Putamen (tissue), 1 donor: ENCODE measurements around the gene C6orf141.
A peak's percentile ranks its signal among the peaks of the same experiment; 100 is the strongest.

Experiments used
- DNase-seq: peaks from one replicate; pipeline ENCODE4 v3.0.0-alpha.2; 2016; ENCODE audit warnings: low spot score

Gene C6orf141

DNA sequence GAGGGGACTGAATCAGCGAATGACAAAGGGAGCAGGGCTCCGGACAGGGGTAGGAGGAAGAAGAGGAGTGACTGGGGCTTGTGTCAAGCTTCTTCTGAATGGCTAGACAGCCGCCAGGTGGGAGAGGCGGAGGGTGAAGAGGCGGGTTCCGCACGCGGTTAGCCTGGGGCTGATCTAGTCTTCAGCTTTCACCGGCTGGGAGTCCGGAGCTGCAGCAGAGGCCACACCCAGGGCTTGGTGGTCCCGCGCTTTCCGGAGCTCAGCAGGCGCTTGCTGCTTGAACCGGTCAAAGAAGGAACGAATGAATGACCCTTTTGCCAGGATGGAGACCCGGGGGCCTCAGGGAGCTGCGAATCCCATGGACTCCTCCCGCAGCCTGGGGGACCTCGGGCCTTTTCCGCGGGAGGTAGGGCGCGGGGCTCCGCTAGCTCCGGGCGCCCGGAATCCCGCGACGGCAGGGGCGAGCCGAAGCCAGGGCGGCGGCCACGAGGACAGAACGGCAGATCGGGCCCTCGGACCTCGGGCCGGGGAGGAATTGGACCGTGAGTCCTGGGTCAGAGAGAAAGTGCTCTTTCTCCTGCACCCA, at the start of gene C6orf141:
Gene C6orf141, plus strand, starts transcription at position 177 of the 586 bp plus-strand sequence. Its CDS starts 125 bp downstream, at position 302.
- DNase-seq = peak; percentile 34

DNA sequence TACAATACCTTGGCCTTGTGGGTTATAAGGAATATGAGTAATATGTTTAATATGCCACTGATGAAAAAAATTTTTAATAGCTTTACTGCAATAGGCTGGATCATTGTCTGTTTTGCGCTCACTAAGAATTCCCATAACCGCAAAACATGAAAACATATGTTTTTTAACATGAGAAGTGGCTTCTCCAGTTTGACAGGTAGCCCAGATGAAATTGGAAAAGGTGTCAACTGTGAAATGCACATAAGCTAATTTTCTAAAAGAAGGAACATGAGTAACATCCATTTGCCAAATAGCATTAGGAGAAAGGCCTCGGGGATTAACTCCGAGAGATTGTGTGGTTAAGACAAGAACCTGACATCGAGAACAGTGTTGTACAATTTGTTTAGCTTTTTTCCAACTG, 45.8 kb upstream of the C6orf141 start:
- DNase-seq = no peak

DNA sequence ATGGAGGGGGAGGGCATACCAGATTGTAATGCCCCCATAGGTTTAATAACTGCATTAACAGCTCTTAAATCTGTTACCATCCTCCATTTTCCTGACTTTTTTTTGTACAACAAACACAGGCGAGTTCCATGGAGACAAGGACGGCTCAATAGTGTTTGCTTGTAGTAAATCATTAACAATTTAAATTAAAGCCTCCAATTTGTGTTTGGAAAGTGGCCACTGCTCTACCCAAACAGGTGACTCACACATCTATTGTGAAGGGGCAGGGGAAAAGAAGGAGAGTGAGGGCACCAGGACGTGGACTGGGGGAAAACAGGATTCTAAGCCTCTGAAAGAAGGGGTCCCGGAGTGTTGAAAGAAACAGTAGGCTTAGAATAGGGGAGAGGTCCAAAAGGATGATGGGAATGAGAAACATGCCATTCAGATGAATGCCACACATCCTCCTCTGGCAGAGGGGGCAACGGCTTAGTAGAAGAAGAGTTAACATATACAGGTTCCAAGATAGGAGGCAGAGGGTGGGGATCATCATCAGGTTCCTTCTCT, 43.8 kb upstream of the C6orf141 start:
- no peak for DNase-seq

DNA sequence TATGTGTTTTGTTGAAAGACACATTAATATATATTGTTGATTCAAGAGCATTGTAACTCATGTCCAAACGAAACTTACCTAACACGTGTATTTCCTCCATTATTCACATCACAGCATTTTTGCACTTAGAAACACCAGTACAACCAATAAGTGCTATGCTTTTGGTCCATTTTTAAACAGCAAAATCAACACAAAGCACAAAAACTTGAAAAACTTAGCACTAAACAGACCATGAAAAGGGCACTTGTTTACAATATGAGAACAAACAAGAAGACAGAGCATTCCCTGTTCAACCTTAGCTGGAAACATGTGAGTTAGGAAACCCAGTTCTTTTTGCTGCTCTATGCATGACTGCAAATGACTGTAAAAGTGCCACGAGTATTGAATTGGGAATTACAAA, 41.1 kb upstream of the C6orf141 start:
- no peak for DNase-seq

DNA sequence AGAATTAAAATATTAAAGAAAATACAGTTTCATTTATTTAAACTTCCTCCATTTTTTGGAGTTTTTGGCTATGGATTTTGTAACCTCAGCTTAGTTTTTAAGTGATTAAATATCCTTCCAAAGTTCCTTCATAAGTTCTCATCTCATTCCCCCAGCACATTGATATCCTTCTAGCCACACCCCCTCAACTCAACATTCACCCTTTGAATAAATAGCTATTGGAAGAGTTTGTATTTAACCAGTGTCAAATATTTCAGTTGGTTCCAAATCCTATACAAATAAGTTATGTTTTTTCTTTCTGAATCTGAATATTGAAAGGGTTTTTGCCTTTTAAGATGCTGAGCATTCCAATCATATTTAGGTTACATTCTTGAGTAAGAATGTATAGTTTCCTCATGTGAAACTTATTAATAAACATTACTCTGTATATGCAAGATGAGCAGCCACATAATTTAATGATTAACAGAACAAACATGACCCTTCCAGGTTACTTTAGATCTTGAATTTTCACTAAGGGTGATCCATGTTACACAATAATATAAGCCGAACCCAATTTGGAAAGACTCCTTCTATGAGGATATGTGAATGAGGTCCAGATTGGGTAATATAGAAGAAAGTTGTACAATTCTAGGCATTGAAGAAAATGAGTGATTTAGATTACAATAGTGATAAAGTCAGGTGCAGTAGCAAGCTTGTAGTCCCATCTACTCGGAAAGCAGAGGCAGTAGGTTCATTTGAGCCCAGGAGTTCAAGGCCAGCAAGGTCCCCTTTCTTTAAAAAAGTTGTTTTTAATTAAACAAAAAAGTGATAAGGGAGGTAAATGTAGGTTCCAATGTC, 37.1 kb upstream of the C6orf141 start:
- no peak for DNase-seq

DNA sequence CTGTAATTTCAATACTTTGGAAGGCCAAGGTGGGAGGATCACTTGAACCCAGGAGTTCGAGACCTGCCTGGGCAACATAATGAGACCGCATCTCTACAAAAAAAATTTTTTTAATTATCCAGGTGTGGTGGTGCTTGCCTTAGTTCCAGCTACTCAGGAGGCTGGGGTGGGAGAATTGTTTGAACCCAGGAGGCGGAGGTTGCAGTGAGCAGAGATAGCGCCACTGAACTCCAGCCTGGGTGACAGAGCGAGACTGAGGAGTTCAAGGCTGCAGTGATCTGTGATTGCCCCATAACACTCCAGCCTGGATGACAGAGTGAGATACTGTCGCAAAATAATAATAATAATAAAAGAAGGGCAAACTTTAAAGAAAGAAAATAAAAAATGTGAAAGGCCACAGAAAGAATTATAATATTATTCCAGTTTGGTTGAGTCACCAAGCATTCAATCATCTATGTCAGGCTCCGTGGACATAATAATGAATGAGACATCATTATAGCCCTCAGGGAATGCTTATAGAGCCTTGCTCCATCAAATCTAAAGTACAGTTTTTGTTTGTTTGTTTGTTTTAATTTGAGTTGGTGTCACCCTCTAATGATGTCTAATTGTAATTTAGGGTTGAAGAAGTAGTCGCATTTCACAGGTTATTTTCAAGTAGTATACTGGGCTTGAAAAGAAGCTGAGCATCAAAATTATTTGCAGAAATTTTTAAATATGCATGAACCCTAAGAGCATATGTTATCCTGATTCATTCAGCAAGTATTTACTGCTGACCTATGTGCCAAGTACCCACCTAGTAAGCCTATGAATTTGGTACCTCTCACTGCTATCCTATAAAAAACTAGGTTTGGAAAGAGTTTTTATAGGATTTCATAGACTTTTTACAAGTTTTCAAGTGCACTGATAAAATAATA, 35.6 kb upstream of the C6orf141 start:
- no peak for DNase-seq

DNA sequence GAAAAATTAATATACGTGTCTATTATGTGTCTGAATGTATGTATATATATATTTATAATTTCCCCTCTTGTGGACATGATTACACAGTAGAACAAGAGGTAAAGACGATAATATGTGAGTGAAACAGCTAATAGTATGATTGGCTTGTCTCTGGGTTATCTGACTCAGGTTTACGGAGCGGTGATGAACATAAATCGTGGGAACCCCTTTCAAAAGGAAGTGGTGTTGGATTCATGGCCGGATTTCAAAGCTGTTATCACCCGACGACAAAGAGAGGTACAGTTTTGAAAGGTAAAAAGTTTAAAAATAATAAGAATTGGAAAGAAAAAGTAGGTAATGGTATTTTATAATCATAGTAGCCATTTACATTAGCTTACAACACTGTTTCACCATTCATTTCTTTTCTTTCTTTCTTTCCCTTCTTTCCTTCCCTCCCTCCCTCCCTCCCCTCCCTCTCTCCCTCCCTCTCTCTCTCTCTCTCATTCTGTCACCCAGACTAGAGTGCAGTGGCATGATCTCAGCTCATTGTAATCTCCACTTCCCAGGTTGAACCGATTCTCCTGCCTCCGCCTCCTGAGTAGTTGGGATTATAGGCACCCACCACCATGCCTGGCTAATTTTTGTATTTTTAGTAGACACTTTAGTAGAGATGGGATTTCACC, 34.9 kb upstream of the C6orf141 start:
- DNase-seq = no peak

DNA sequence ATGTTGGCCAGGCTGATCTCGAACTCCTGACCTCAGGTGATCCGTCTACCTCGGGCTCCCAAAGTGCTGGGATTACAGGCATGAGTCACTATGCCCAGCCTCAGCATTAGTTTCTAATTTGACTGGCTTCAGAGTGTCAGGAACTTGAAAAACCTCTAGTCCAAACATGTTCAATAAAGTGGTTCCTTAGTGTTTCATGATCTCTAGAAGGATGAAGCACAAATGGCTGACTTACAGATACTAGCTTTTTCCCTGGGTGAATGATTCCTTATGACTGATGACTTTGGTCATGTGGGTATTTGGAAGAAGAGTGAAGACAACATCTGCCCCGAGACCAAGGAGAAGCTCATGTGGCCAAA, 34.3 kb upstream of the C6orf141 start:
- no peak for DNase-seq

DNA sequence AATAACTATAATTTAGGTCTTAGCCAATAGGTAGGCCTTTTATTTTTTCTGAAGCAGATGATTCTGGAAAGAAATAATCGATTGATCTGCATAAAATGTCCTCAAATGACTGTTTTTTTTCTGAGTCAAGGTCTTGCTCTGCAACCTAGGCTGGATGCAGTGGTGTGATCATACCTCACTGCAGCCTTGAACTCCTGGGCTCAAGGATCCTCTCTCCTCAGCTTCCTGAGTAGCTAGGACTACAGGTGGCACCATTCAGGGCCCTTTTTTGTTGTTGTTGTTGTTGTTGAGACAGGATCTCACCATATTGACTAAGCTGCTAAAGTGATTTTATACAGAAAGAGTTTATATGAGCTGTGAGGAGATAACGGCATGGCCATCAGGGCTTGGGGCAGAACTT, 32.5 kb upstream of the C6orf141 start:
- DNase-seq = no peak

DNA sequence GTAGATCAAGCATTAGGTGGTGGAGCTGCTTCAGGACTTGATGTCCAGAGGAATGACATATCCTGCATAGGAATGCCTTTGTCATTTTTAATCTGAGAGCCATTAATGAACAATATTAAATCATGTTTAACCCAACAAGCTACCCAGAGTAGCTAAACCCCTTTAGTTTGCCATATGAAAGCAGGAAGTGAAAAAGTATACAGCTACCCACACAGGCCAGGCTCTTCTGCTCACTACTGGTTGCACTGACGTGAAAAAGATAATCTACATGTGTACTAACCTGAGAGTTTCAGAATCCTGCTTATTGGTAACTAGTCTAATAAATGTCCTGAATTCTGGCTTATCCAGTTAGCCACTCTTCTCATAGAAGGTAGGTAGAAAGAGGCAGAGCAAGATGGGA, 30.8 kb upstream of the C6orf141 start:
- DNase-seq = no peak

DNA sequence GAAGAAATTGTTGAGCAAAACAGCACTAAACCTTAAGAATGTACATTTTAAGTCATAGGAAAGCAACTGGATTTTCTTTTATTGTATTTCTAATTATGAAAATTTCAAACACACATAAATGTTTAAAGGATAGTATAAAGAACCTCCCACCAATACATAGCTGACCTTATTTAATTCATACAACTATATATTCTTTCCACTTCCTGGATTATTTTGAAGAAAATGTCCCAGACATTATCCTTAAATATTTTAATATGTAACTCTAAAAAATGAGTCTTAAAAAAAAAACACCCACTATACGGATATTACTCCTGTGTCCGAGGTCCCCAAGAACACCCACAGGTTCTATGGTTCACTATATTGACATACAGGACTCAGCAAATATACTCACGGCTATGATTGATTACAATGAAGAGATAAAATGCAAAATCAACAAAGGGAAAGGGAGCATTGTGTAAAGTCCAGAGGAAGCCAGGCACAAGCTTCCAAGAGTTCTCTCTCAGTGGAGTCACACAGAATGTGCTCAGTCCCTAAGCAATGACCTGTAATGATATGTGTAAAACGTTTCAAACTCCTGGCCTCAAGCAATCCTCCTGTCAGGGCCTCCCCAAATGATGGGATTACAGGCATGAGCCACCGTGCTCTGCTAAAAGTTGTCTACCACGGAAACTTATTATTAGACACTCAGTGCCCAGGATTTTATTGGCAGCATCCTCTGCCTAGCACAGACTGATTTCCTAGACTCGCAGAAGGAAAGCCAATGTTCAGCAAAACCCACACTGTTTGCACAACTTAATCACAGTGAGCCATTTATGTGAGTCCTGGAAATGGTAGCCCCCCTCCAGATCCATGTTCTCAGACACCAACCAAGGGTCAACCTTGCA, 27.5 kb upstream of the C6orf141 start:
- no peak for DNase-seq

DNA sequence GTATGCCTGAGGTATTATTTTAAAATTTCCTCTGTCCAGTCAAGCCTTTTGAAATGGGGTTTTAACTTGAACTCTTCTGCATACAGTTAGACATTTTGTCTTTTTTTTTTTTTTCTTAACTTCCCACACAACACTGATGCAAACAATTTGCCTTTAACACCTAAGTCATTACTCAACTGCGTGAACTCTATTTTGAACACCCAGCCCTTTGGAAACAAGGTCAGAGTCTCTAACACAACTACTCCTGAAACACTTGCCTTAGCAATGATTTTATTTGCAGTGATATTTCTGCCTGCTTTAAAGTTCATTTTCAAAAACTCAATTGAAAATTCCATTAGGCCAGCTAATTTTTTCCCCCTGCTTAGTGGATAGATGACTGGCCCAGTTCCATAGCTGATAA, 26.6 kb upstream of the C6orf141 start:
- DNase-seq = no peak

DNA sequence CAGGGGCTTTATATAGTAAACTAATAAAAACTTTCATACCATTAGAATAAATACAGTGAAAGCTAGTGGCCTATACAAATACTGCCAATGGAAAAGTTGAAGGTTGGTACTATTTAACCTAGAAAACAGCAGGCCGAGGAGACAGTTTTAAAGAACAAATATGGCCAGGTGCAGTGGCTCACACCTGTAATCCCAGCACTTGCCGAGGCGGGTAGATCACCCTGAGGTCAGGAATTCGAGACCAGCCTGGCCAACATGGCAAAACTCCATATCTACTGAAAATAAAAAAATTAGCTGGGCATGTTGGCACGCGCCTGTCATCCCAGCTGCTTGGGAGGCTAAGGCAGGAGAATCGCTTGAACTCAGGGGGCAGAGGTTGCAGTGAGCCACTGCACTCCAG, 25.9 kb upstream of the C6orf141 start:
- DNase-seq = no peak

DNA sequence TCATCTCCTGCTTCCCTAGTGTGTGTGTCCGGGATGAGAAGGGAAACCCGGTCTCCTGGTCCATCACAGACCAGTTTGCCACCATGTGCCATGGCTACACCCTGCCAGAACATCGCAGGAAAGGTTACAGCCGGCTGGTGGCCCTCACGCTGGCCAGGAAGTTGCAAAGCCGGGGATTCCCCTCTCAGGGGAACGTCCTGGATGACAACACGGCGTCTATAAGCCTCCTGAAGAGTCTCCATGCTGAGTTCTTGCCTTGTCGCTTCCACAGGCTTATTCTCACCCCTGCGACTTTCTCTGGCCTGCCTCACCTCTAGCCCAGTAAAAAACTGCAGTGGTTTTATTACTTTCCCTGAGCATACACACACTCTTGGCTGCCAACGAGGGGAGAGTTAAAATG, 23.9 kb upstream of the C6orf141 start:
- no peak for DNase-seq

DNA sequence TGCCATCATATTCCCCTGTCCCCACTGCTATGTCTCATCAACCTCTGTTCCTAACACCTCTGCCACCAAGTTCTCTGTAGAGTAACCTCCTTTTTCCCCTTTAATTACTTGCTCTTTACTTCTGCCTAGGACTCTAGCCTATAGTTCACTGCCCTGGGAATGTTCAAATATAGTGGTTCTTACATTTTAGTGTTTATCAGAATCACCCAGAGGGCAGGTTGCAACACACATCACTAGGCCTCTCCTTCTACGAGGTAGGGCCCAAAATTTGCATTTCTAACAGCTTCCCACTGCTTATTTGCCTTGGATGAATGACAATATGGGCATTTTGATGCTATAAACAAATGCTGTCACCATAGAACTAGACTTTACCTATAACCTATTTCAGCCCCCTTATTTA, 23.1 kb upstream of the C6orf141 start:
- DNase-seq = no peak

DNA sequence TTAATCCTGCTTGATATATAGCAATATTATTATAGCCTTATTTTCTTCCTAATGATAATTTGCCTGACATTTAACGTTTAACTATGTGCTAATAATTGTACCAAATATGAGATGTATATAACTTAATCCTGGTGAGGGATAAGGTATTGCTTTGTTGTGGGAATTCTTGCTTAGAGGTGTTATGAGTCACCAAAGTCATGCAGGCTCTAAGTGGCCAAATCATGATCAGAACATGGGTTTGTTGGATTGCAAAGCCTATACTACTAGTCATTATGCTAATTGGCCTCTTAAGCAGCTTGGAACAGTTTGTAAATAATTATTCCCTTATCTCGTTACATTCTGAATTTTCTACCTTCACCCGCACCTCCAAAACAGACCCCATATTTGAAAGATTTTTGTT, 21.9 kb upstream of the C6orf141 start:
- no peak for DNase-seq

DNA sequence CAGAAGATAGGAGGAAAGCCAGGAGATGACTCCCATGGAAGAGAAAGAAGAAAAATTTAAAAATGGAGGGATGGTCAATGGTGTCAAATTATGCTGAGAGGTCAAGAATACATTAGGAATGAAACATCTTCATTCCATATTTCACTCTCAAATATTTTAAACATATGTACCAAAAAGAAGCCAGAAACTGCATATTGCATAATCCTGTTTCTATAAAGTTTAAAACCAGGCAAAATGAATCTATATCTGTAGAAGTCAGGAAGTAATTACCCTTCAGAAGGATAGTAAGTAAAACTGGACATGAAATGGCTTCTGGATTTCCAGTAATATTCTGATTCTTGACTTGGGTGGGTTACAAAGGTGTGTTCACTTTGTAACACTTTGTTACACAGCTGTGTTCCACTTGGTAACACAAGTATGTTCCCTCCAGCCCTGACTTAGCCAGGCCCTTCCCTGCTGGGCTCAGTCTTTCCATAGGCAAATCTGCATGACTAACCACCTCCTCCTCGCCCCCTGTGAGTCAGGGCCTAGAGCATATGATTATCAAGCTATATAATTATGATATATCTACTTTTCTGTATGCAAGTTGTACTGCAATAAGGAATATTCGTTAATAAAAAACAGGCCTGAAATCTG, 20.2 kb upstream of the C6orf141 start:
- no peak for DNase-seq

DNA sequence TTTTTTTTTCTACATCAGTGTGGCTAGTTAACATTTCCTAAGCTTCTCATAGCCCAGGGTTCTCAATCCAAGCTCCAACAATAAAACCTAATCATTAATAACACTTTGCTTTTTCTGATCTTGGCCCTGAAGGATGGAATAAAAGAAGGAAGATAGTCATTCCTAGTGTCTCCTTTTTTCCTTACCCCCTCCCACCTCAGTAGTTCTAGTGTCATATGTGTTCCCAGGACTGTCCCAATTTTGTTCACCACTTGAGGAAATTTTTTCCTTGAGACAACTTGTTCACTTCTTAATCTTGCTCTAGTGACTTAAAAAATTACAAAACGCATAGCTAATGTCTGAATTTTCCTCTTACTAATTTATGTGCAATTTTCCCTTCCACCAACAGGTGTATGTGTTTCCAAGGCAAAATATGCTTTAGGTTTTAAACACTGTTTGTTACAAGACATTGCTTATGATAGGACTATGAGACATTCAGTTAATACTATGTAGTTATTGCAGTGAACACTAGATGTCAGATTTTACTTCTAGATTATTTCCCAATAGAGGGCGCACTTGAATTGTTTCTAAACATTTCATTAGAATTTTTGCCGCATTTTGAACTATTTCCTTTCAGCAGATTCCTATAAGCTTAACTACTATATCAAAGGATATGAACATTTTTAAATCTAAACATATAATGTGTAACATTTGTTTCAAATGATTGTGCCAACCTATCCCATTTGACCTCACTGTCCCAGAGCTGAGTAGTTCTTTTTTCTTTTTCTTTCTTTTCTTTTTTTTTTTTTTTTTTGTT, 18.5 kb upstream of the C6orf141 start:
- peak; percentile 48 for DNase-seq

DNA sequence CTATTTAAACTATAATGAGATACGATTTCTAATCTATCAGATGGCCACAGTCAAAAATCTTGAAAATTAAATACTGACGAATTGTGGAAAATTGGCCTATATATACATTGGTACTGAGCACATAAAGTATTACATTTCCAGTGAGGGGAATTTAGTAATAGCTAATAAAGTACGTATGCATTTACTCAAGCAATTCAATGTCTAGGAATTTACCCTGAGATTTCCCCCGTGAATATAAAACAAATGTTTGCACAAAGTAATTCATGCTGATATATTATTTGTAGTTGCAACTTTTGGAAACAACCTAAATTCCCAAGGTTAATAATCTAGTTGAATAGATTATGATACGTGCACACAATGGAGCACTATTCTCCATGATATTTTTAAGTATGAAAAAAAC, 14.7 kb upstream of the C6orf141 start:
- DNase-seq = no peak

DNA sequence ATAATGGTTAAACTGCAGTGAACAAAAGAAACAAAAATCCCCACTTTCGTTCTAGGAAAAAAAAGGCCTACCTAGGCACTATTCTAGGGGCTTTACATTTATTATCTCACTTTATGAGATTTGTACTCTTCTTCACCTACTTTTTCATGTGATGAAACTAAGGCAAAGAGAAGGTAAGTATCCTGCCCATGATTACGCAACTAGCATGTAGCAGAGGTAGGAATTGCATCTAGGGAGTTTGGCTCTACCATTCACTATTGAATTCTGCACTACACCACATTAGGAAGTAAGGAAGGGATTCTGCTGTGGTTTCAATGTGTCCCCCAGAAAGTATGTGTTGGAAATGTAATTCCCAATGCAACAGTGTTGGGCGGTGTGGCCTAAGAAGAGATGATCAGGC, 11.4 kb upstream of the C6orf141 start:
- DNase-seq = no peak
